Mucosa of rectum (tissue), 2 donors: Measurements from ENCODE around the gene LRCH4.
"Not testable (repeated sequence)": the region's sequence is repeated elsewhere in the genome, so short reads cannot be mapped to it uniquely, and the experiment has no call there.

ENCODE experiments used
- H3K27ac ChIP-seq, 2 donors: one replicate each; pipeline ENCODE4 v1.7.0; 2013; ENCODE audit warnings: inconsistent platforms in 2 of 2, low read depth in 2 of 2, low read length in 2 of 2
- H3K27me3 ChIP-seq, 2 donors: one replicate each; pipeline ENCODE4 v1.7.0; 2013; ENCODE audit warnings: low read length in 2 of 2; ENCODE audit not compliant: control insufficient read depth in 2 of 2, insufficient read depth in 2 of 2
- H3K36me3 ChIP-seq, 2 donors: one replicate each; pipeline ENCODE4 v1.7.0; 2013; ENCODE audit warnings: low read length in 2 of 2; ENCODE audit not compliant: control insufficient read depth in 2 of 2, insufficient read depth in 2 of 2
- H3K4me1 ChIP-seq, 2 donors: one replicate each; pipeline ENCODE4 v1.7.0; 2013; ENCODE audit warnings: low read length in 2 of 2, mild to moderate bottlenecking in 1 of 2; ENCODE audit not compliant: control insufficient read depth in 2 of 2, insufficient read depth in 2 of 2
- H3K4me3 ChIP-seq, 2 donors: one replicate each; pipeline ENCODE4 v1.7.0; 2013; ENCODE audit warnings: low read length in 2 of 2
- H3K9ac ChIP-seq, 2 donors: one replicate each; pipeline ENCODE4 v1.7.0; 2013; ENCODE audit warnings: low read length in 2 of 2, low read depth in 1 of 2, mild to moderate bottlenecking in 1 of 2
- H3K9me3 ChIP-seq, 2 donors: one replicate each; pipeline ENCODE4 v1.7.0; 2013; ENCODE audit warnings: low read length in 2 of 2; ENCODE audit not compliant: control insufficient read depth in 2 of 2
- donor health status: healthy.
- donor health status: Normal muscosa, but diverticular disease.

LRCH4 gene

DNA sequence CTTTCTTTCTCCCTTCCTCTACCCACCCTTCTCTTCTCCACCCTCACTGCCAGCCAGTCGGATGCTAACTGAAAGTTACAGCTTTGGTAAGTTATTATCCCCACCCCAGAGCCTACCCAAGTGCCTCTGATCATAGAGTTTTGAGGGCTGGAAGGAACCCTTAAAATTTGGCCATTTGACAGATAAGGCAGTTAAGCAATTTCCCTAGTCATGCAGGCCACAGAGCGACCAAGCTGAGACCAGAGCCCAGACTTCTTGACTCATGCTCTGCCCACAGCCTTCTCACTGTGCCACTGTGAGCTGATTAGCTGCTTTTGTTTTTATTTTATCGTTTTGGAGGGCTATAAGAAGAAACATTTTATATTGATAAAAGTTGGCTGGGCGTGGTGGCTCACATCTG, 29.4 kb downstream of the LRCH4 start:
- Histone ChIP-seq H3K27ac (no peak overlapping the region), H3K36me3 (peaks cover 27 to 47% of the 10 kb centered on the region in 2 donors), H3K9me3 (no peaks in the 10 kb centered on the region), H3K27me3 (no peaks in the 10 kb centered on the region), H3K9ac (no peak overlapping the region), H3K4me3 (no peak overlapping the region), H3K4me1 (peaks cover 10 to 15% of the 10 kb centered on the region in 2 donors)

DNA sequence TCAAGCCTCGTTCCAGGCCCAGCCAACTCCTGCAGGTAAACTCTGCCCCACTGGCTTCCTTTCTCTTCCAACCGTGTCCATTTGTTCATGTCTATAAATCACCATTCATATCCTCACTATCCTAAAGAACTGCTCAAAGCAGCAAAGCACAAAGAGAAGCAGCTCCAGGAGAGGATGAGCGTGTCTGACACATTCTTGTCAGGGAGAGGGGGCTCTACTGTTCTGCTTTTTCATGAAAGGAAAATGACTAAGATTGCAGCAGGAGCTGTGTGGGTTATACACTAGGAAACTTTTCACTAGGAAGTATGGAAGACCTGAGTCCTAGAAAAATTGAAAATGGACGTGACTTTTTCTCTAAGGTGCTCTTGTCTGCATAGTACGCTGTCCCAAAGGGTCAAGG, 30.2 kb downstream of the LRCH4 start:
- H3K27me3 ChIP-seq: no peaks in the 10 kb centered on the region
- peaks cover 10 to 15% of the 10 kb centered on the region in 2 donors for H3K4me1 ChIP-seq
- H3K9ac ChIP-seq: no peak overlapping the region
- no peaks in the 10 kb centered on the region for H3K9me3 ChIP-seq
- H3K27ac ChIP-seq: peak overlapping the region in 1 of 2 donors; percentile 48
- no peak overlapping the region for H3K4me3 ChIP-seq
- peaks cover 27 to 49% of the 10 kb centered on the region in 2 donors for H3K36me3 ChIP-seq

DNA sequence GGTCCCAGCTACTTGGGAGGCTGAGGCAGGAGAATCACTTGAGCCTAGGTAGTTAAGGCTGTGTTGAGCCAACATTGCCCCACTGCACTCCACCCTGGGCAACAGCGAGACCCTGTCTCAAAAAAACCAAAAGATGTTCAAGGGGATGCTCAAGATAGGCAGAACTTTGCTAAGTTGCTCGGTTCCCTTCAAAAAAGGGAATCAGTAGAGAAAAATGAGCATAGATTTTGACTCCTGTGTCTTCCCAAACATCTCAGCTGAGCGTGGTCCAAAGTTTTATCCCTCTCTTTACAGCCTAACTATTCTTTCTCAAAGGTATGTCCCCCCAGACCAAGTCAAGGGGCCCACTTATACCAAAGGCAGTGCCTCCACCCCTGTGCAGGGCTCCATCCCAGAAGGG, 32.9 kb downstream of the LRCH4 start:
- Histone ChIP-seq H3K27ac (no peak overlapping the region), H3K36me3 (peaks cover 40 to 60% of the 10 kb centered on the region in 2 donors), H3K9me3 (no peaks in the 10 kb centered on the region), H3K4me1 (peaks cover 14 to 18% of the 10 kb centered on the region in 2 donors), H3K9ac (no peak overlapping the region), H3K4me3 (no peak overlapping the region), H3K27me3 (no peaks in the 10 kb centered on the region)

DNA sequence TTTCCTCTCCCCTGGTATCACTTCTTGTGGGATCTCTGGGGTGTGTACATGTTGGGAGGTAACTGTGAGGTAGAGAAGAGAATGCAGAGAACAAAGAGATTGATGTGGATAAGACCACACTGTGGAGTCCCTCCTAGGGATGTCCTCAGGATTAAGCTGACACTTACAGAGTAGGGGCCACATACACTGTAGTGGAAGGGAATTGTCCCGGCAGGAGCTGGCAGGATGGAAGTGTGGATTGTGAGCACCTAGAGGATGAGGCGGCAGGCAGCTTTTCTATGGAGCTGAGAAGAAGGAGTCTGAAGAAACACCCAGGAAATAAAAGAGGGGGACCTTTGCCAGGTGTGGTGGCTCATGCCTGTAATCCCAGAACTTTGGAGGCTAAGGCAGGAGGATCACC, 33.4 kb downstream of the LRCH4 start:
- Histone ChIP-seq H3K4me1 (peaks cover 19 to 23% of the 10 kb centered on the region in 2 donors), H3K36me3 (peaks cover 40 to 60% of the 10 kb centered on the region in 2 donors), H3K4me3 (no peak overlapping the region)

DNA sequence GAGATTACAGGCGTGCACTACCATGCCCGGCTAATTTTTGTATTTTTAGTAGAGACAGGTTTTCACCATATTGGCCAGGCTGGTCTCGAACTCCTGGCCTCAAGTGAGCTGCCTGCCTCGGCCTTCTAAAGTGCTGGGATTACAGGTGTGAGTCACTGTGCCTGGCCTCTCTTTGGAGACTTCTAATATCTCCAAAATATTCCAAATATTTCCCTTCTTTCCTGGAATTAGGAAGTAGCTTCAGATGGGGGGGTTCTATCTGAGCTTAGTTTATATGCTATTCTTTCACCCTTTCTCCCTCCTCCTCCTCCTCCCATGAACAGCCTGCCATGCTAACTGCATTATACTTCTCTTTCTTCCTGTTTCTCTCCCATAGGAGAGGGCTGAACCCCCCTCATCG, 37.5 kb downstream of the LRCH4 start:
- not testable (repeated sequence) for H3K27me3 ChIP-seq, H3K9me3 ChIP-seq, H3K4me3 ChIP-seq
- Histone ChIP-seq H3K36me3 (peaks cover 23 to 30% of the 10 kb centered on the region in 2 donors), H3K9ac (peak overlapping the region in 1 of 2 donors; percentile 63), H3K27ac (peak overlapping the region; percentile 89 to 97), H3K4me1 (peaks cover 38 to 49% of the 10 kb centered on the region in 2 donors)

More for the DNA sequence above, 33.4 kb downstream of the LRCH4 start:
- no peak overlapping the region for H3K27ac ChIP-seq
- H3K27me3 ChIP-seq: no peaks in the 10 kb centered on the region
- H3K9ac ChIP-seq: no peak overlapping the region
- H3K9me3 ChIP-seq: no peaks in the 10 kb centered on the region

DNA sequence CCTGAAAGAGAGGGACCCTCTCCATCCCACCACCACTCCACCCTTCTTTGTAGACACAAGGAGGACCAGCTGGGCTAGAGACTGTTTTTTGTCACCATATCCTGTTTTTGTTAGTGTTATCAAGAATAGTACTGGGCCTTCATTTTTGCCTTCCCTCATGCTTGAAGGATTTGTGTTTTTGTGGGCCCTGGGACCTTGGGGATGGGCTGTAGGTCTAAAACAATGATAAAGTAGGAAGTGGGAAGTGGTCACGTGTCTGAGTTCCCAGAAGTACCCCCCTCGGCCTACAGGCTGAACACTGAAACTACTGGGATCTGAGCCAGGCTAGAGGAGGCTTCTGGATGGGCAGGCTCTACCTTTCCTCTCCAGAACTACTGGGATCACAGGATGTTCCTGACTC, 38.1 kb downstream of the LRCH4 start:
- H3K4me1 ChIP-seq: peaks cover 38 to 49% of the 10 kb centered on the region in 2 donors
- H3K27ac ChIP-seq: peak overlapping the region; percentile 89 to 97
- peak overlapping the region; percentile 63 for H3K9ac ChIP-seq
- H3K4me3 ChIP-seq: no peak overlapping the region
- H3K27me3 ChIP-seq: no peaks in the 10 kb centered on the region
- no peaks in the 10 kb centered on the region for H3K9me3 ChIP-seq
- H3K36me3 ChIP-seq: peaks cover 19 to 25% of the 10 kb centered on the region in 2 donors

DNA sequence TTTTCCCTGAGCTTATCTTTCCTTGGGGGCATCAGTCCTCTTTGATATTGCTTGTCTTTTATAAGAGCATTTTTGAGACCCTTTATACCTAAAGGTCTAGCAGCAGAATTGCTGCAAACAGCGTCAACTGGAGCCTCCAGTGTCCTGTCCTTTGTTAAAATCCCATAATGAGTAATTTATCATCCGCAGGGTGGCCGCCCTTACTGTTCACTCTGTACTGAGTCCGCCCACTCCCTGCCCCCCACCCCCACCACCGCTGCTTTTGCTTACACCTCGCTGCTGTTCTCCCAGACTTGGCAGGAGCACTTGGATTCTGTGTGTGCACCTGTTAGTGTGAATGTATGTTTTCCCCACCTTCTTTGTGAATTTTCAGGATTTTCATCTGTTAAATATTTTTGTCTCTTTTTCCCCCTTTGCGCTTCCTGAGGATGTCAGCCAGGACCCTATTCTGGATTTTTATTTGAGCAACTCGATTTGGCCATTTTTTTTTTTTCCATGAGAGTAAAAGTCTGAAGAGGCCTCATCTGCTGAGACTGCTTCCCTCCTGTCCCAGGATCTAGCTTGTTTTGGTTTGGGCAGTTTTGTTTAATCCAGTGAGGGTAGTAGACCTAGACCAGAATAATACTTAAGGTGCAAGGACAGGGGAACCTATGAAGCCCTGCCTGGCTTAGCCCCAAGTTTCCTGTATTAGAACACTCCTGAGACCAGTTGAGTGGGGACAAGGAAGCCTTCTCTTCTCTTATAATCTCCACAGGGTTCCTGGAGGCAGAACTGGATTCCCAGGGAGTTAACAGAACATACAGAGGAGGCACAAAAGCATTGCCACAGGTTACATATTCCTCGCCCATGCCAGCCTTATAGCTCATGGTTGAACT, 38.8 kb downstream of the LRCH4 start:
- peaks cover 13 to 18% of the 10 kb centered on the region in 2 donors for H3K36me3 ChIP-seq
- peaks cover 41 to 49% of the 10 kb centered on the region in 2 donors for H3K4me1 ChIP-seq
- no peaks in the 10 kb centered on the region for H3K9me3 ChIP-seq
- peak overlapping the region; percentile 89 to 97 for H3K27ac ChIP-seq
- H3K9ac ChIP-seq: peak overlapping the region; percentile 63
- H3K4me3 ChIP-seq: peak overlapping the region; percentile 32 to 55
- H3K27me3 ChIP-seq: no peaks in the 10 kb centered on the region

DNA sequence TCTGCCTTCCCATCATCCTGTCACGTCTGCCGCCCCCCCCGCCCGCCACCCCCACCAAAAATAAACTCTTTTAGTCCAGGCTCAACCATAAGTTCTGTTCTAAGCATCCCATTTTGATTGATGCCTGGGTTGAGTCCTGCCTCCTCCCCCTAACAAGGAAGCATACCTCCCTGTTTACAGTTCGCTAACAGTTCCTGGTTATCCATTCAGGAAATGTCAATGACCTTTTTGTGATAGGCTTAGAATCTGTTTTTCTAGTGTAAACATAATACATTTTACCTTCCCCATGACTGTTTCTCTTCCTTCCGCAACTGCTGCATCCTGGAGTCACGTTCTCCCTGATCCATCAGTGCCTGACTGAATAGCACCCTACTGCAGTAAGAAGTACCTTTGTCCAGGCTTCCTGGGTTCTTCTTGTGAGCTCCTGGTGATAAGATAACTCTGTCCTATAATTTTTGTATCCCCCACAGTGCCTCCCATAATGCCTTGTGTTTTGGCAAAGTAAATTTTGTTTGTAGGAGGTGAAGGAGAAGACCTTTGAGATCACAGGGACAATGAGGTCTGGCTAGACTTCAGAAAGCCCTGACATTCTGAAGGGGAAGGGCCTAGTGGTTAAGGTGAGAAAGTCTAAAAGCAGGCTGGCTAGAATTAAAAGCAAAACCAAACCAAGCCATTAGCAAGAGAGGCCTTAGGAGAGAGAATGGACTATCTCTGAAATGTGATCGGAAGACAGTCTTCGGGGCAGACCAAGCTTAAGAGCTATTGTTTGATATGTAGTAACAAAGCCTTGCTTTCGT, 39.6 kb downstream of the LRCH4 start:
- Histone ChIP-seq H3K27me3 (no peaks in the 10 kb centered on the region), H3K4me1 (peaks cover 44 to 49% of the 10 kb centered on the region in 2 donors), H3K27ac (peak overlapping the region; percentile 89 to 97), H3K9ac (peak overlapping the region; percentile 57 to 63), H3K36me3 (peaks cover 13 to 16% of the 10 kb centered on the region in 2 donors), H3K4me3 (peak overlapping the region; percentile 32 to 55), H3K9me3 (no peaks in the 10 kb centered on the region)

DNA sequence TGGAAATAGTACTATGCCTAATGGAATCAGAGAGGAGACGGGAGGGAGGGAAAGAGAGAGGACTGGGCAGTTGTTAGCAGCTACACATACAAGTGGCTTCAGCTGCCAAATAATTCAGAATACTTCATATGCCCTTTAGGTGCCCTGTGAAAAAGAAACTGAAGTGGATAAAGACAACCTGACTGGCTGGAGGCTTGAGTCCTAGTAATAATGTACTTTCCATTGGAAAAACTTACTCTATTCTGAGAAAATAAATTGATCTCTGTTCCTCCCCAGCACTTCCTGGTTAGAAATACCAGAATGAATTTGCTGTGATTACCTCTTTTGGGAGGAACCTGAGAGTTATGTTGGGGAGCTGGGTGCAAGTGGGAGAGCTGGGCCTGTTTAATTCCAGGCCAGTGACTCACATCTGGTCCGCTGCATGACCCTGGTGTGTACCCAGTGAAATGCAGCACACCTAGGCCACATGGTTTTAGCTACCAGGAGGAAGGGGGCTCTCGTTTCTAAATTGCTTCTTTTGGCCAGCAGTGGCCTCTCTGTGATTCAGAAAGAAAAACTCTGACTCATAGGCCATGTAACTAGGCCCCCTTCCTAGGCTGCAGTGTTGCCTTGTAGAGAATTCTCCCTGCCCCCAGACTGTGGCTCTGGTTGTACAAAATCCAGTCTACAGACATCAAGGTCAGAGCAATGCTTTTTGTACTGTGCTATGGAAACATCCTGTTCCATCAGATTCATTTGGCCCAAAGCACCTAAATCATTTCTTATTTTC, 40.4 kb downstream of the LRCH4 start:
- peak overlapping the region in 1 of 2 donors; percentile 14 for H3K4me3 ChIP-seq
- peaks cover 11 to 13% of the 10 kb centered on the region in 2 donors for H3K36me3 ChIP-seq
- H3K27ac ChIP-seq: peak overlapping the region; percentile 89 to 97
- H3K9me3 ChIP-seq: no peaks in the 10 kb centered on the region
- no peaks in the 10 kb centered on the region for H3K27me3 ChIP-seq
- H3K4me1 ChIP-seq: peaks cover 48 to 51% of the 10 kb centered on the region in 2 donors
- peak overlapping the region; percentile 36 to 55 for H3K9ac ChIP-seq
